ENCODE results near the gene SYMPK. TPM values are rescaled to one million over a fixed set of nuclear protein-coding genes. Genes with fewer than 3 reads are reported as not detected.
A peak's percentile ranks its signal among the peaks of the same experiment; 100 is the strongest.

The SYMPK gene
- total and polyA plus RNA-seq, 9 donors: 24.8 to 61.9 (median 50.1) TPM

- DNase-seq: no peak
- H3K4me3 ChIP-seq: no peak overlapping the region
- H3K36me3 ChIP-seq: no peaks in the 10 kb centered on the region
- intact Hi-C loops (cut with DNase I): no loop called here
- H3K4me1 ChIP-seq (ENCODE audit: insufficient read depth): peaks cover 6% of the 10 kb centered on the region
- no peak overlapping the region for H3K27ac ChIP-seq
- H3K27me3 ChIP-seq: no peaks in the 10 kb centered on the region
- 36 to 47% (median 40%) methylated on average over 3 of the region's 3 CpGs for WGBS, 3 donors
- no peaks in the 10 kb centered on the region for H3K9me3 ChIP-seq
- no peak for TF ChIP-seq CTCF (IDR thresholded peaks at IDR 0.05)
- TF ChIP-seq EP300 (IDR thresholded peaks at IDR 0.05): no peak
- no peak for TF ChIP-seq POLR2A (IDR thresholded peaks at IDR 0.05)
Observed at GRCh38 chr19:45793178-45793564, 69.8 kb downstream of the SYMPK start.

GRCh38 chr19:45792470-45793177 is 70.3 kb downstream of the SYMPK start, which contains the start of gene DMWD:
DMWD (minus strand) TSS chr19:45792845; CDS start chr19:45792756, 89 bp downstream.
- H3K4me3 ChIP-seq: peak within 1 kb of the TSS; percentile 68
- H3K36me3 ChIP-seq: no peaks in the 10 kb centered on the region
- H3K9me3 ChIP-seq: no peaks in the 10 kb centered on the region
- peak within 1 kb of the TSS in 1 of 2 donors; percentile 82 for H3K27ac ChIP-seq
- 0 to 2% (median 1%) methylated on average over 65 to 86 of the region's 86 CpGs for WGBS, 3 donors
- H3K4me1 ChIP-seq (ENCODE audit: insufficient read depth): peaks cover 6% of the 10 kb centered on the region
- peak; percentile 100 for DNase-seq
- no peaks in the 10 kb centered on the region for H3K27me3 ChIP-seq
- TF ChIP-seq CTCF (IDR thresholded peaks at IDR 0.05) (peak in 1 of 3 donors; percentile 14), EP300 (IDR thresholded peaks at IDR 0.05) (peak; percentile 28), POLR2A (IDR thresholded peaks at IDR 0.05) (peak; percentile 62)
- intact Hi-C loops (cut with DNase I): no loop called here

GRCh38 chr19:45791744-45792469 is 71.0 kb downstream of the SYMPK start:
- DNase-seq: no peak
- H3K27ac ChIP-seq: peak overlapping the region in 1 of 2 donors; percentile 82
- no peaks in the 10 kb centered on the region for H3K9me3 ChIP-seq
- H3K36me3 ChIP-seq: no peaks in the 10 kb centered on the region
- TF ChIP-seq EP300 (IDR thresholded peaks at IDR 0.05) (no peak), POLR2A (IDR thresholded peaks at IDR 0.05) (no peak), CTCF (IDR thresholded peaks at IDR 0.05) (no peak)
- intact Hi-C loops (cut with DNase I): no loop called here
- H3K4me3 ChIP-seq: peak overlapping the region; percentile 68
- no peaks in the 10 kb centered on the region for H3K27me3 ChIP-seq
- H3K4me1 ChIP-seq (ENCODE audit: insufficient read depth): peaks cover 6% of the 10 kb centered on the region
- WGBS, 3 donors: 5 to 7% (median 5%) methylated on average over 24 to 31 of the region's 31 CpGs

GRCh38 chr19:45790942-45791341 is 72.0 kb downstream of the SYMPK start:
- H3K27me3 ChIP-seq: no peaks in the 10 kb centered on the region
- peaks cover 6% of the 10 kb centered on the region for H3K4me1 ChIP-seq (ENCODE audit: insufficient read depth)
- H3K9me3 ChIP-seq: no peaks in the 10 kb centered on the region
- no peak for DNase-seq
- no peak overlapping the region for H3K27ac ChIP-seq
- TF ChIP-seq EP300 (IDR thresholded peaks at IDR 0.05): no peak
- H3K4me3 ChIP-seq: no peak overlapping the region
- H3K36me3 ChIP-seq: no peaks in the 10 kb centered on the region
- intact Hi-C loops (cut with DNase I): no loop called here
- WGBS, 3 donors: 82 to 87% (median 87%) methylated on average over 8 of the region's 8 CpGs

Measured in ovary (tissue), 9 donors.